Common myeloid progenitor, CD34-positive (primary cell): ENCODE data around the gene LNX1.
"Not testable (repeated sequence)": the region's sequence is repeated elsewhere in the genome, so short reads cannot be mapped to it uniquely, and the experiment has no call there.

Experiments used
- CTCF ChIA-PET: fragments of 350-600 bp; sonication (Branson Sonifier 250); formaldehyde crosslinking; loops from one replicate; lab custom pipeline; 2021; ENCODE audit warnings: antibody characterized with exemption; lab: Charles Lee
- POLR2A ChIA-PET: fragments of 350-600 bp; sonication (Branson Sonifier 250); formaldehyde crosslinking; loops from one replicate; lab custom pipeline; 2021; ENCODE audit warnings: antibody characterized with exemption; lab: Charles Lee
- DNase-seq, 3 donors: peaks; one replicate each; pipeline versions ENCODE4 v3.0.0 to v3.0.0-alpha.2; 2013
- H3K27ac ChIP-seq, 2 experiments: 1 replicate in 1 of 2; 2 replicates in 1 of 2; pipeline ENCODE4 v1.7.0; 2013; ENCODE audit warnings: inconsistent platforms in 2 of 2, low read length in 2 of 2, mild to moderate bottlenecking in 2 of 2, low read depth in 1 of 2, moderate library complexity in 1 of 2; ENCODE audit not compliant: severe bottlenecking in 2 of 2, insufficient read depth in 1 of 2, poor library complexity in 1 of 2
- H3K27me3 ChIP-seq, 5 experiments: replicated peaks in 2 of 5; 1 replicate in 3 of 5; 2 replicates in 2 of 5; pipeline versions ENCODE4 v1.6.1 to v1.7.0; 2013; ENCODE audit warnings: low read length in 4 of 5, mild to moderate bottlenecking in 2 of 5, moderate library complexity in 2 of 5, inconsistent platforms in 1 of 5; ENCODE audit not compliant: insufficient read depth in 5 of 5, control insufficient read depth in 4 of 5
- H3K36me3 ChIP-seq, 4 experiments: 1 replicate in 2 of 4; 2 replicates in 2 of 4; pipeline versions ENCODE4 v1.6.1 to v1.7.0; 2013; ENCODE audit warnings: low read length in 3 of 4, control low read depth in 1 of 4, mild to moderate bottlenecking in 1 of 4; ENCODE audit not compliant: control insufficient read depth in 4 of 4, insufficient read depth in 4 of 4
- H3K4me1 ChIP-seq, 4 experiments: 1 replicate in 3 of 4; 2 replicates in 1 of 4; pipeline versions ENCODE4 v1.6.1 to v1.7.1; 2013; ENCODE audit warnings: low read length in 3 of 4, mild to moderate bottlenecking in 3 of 4, control low read depth in 1 of 4, inconsistent platforms in 1 of 4, moderate library complexity in 1 of 4; ENCODE audit not compliant: control insufficient read depth in 4 of 4, insufficient read depth in 4 of 4; ENCODE audit errors: control extremely low read depth in 1 of 4
- H3K4me3 ChIP-seq, 7 experiments: 1 replicate in 4 of 7; 2 replicates in 3 of 7; pipeline versions ENCODE4 v1.5.1 to v1.7.0; 2013; ENCODE audit warnings: mild to moderate bottlenecking in 7 of 7, low read length in 6 of 7, moderate library complexity in 6 of 7, inconsistent platforms in 2 of 7, low read depth in 2 of 7, control low read depth in 1 of 7; ENCODE audit not compliant: insufficient read depth in 4 of 7, control insufficient read depth in 1 of 7; ENCODE audit errors: extremely low read depth in 1 of 7
- H3K9me3 ChIP-seq, 5 experiments: 1 replicate in 4 of 5; 2 replicates in 1 of 5; pipeline versions ENCODE4 v1.6.1 to v1.7.1; 2013; ENCODE audit warnings: low read length in 4 of 5, mild to moderate bottlenecking in 2 of 5, inconsistent platforms in 1 of 5, low read depth in 1 of 5, moderate library complexity in 1 of 5; ENCODE audit not compliant: control insufficient read depth in 4 of 5, insufficient read depth in 2 of 5; ENCODE audit errors: control extremely low read depth in 1 of 5
- WGBS: methylation state at CpG from one replicate; pipeline ENCODE4 v1.1.5; 2013; ENCODE audit not compliant: insufficient coverage; 5-methylcytosine and 5-hydroxymethylcytosine counted together

The LNX1 gene

GRCh38 chr4:53478671-53479456, 112.4 kb downstream of the LNX1 start:
- peaks cover 0 to 2% (median 0%) of the 10 kb centered on the region in 4 experiments for H3K4me1 ChIP-seq
- CTCF ChIA-PET = interaction anchor here (1.2 to 1.7 kb wide), 3 partner anchors 9 to 756 kb away, joined by 3 to 4 read pairs (median 4); no protein-coding TSS in a partner anchor

GRCh38 chr4:53477636-53478035, 113.7 kb downstream of the LNX1 start:
- Histone ChIP-seq H3K4me3 (no peak overlapping the region), H3K27me3 (no peaks in the 10 kb centered on the region), H3K4me1 (peaks cover 0 to 2% (median 0%) of the 10 kb centered on the region in 4 experiments), H3K9me3 (peaks cover 0 to 2% (median 0%) of the 10 kb centered on the region in 5 experiments), H3K36me3 (no peaks in the 10 kb centered on the region), H3K27ac (no peak overlapping the region)
- peak in 1 of 3 donors; percentile 10 for DNase-seq
- CTCF ChIA-PET = interaction anchor here (1.1 to 1.6 kb wide), 4 partner anchors 10 to 757 kb away, joined by 3 to 4 read pairs (median 3); no protein-coding TSS in a partner anchor
- POLR2A ChIA-PET = no interaction called here
- no CpG with 5 or more reads among the region's 1 CpG for WGBS

More at GRCh38 chr4:53478671-53479456, 112.4 kb downstream of the LNX1 start:
- Histone ChIP-seq H3K9me3 (no peaks in the 10 kb centered on the region), H3K4me3 (no peak overlapping the region), H3K27ac (no peak overlapping the region), H3K27me3 (no peaks in the 10 kb centered on the region), H3K36me3 (no peaks in the 10 kb centered on the region)
- peak; percentile 2 to 40 (median 31) for DNase-seq
- POLR2A ChIA-PET = no interaction called here
- no CpG with 5 or more reads among the region's 4 CpGs for WGBS

DNA sequence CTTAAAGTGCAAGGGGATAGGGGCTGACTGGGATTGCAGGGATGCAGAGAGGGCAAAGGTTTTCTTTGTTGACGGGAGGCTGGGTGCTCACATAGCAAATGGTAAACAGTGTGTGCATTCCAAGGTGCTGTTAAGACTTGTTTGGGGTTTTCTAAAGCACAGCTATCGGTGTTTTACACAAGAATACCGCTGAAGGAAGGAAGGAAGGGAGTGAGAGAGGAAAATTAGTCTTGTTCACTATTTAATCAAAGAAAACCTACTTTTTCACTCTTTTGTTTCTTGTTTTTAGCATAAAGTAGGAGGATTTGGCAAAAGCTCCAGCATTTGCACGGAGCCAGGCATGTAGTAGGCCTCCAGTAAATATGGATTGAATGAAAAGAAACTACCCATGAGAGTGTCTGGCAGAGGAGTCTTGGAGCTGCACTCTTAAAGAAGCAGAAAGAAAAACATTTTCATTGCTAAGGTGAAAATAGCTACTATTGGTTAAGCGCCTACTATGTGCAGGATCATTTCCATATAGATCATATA, 114.2 kb downstream of the LNX1 start:
- Histone ChIP-seq H3K27me3 (no peaks in the 10 kb centered on the region), H3K9me3 (peaks cover 0 to 2% (median 0%) of the 10 kb centered on the region in 5 experiments), H3K4me1 (peaks cover 0 to 2% (median 0%) of the 10 kb centered on the region in 4 experiments), H3K27ac (no peak overlapping the region), H3K36me3 (no peaks in the 10 kb centered on the region), H3K4me3 (no peak overlapping the region)
- CTCF ChIA-PET = interaction anchor here (1.1 to 1.6 kb wide), 4 partner anchors 11 to 757 kb away, joined by 3 to 4 read pairs (median 3); no protein-coding TSS in a partner anchor
- 96% methylated on average over 3 of the region's 5 CpGs for WGBS
- no peak for DNase-seq
- POLR2A ChIA-PET = no interaction called here

- H3K27ac ChIP-seq = no peak overlapping the region
- no peaks in the 10 kb centered on the region for H3K27me3 ChIP-seq
- DNase-seq = no peak
- no peak overlapping the region for H3K4me3 ChIP-seq
- peaks cover 0 to 2% (median 0%) of the 10 kb centered on the region in 4 experiments for H3K4me1 ChIP-seq
- WGBS = 98% methylated on average over 8 of the region's 10 CpGs
- CTCF ChIA-PET = interaction anchor here (1.0 to 1.3 kb wide), 3 partner anchors 10 to 758 kb away, joined by 3 to 4 read pairs (median 3); no protein-coding TSS in a partner anchor
- H3K9me3 ChIP-seq = peaks cover 0 to 2% (median 0%) of the 10 kb centered on the region in 5 experiments
- no peaks in the 10 kb centered on the region for H3K36me3 ChIP-seq
- POLR2A ChIA-PET = no interaction called here
Measured at GRCh38 chr4:53476232-53477037, 114.9 kb downstream of the LNX1 start.

GRCh38 chr4:53466576-53466975, 124.7 kb downstream of the LNX1 start:
- H3K27ac ChIP-seq, POLR2A ChIA-PET, DNase-seq, H3K27me3 ChIP-seq, H3K4me1 ChIP-seq, H3K9me3 ChIP-seq, H3K4me3 ChIP-seq: not testable (repeated sequence)
- CTCF ChIA-PET = interaction anchor here (0.7 kb wide), 1 partner anchor 10 kb away, joined by 3 read pairs; no protein-coding TSS in a partner anchor
- H3K36me3 ChIP-seq = peaks cover 0 to 15% (median 4%) of the 10 kb centered on the region in 4 experiments
- WGBS = 100% methylated on average over 4 of the region's 6 CpGs

GRCh38 chr4:53465891-53466290, 125.4 kb downstream of the LNX1 start:
- Histone ChIP-seq H3K27me3 (no peaks in the 10 kb centered on the region), H3K4me3 (no peak overlapping the region), H3K36me3 (peaks cover 0 to 22% (median 7%) of the 10 kb centered on the region in 4 experiments), H3K9me3 (peaks cover 0 to 4% (median 0%) of the 10 kb centered on the region in 5 experiments), H3K4me1 (no peaks in the 10 kb centered on the region), H3K27ac (no peak overlapping the region)
- CTCF ChIA-PET = interaction anchor here (0.7 kb wide), 1 partner anchor 11 kb away, joined by 3 read pairs; no protein-coding TSS in a partner anchor
- no peak for DNase-seq
- POLR2A ChIA-PET = no interaction called here
